NCI-H2081 treated with DMSO at 0.1 percent for 48 hours (cell line): ENCODE data around the gene MYH7B.

Source experiments
- DNase-seq: peaks from one replicate; lab custom pipeline; 2025; lab: John Stamatoyannopoulos, UW

The MYH7B gene

GRCh38 chr20:34945315-34946077, 10.2 kb upstream of the MYH7B start:
- DNase-seq = no peak

- no peak for DNase-seq
These were observed 9.0 kb upstream of the MYH7B start for GRCh38 chr20:34946661-34947060.

DNA sequence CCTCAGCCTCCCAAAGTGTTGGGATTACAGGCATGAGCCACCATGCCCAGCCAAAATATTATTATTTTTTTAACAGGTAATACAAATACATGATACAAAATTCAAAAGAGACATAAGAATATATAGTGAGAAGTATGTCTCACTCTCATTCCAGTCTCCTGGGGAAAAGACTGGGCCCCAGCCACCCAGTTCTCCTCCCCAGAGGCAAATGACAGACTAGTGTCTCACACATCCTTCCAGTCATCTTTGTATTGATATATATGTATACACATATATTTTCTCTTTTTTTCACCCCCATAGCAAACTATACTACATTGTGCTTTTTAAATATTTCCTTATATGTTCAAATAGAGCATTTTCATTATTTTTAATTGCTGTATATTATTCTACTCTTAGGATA, 8.3 kb upstream of the MYH7B start:
- DNase-seq = no peak

DNA sequence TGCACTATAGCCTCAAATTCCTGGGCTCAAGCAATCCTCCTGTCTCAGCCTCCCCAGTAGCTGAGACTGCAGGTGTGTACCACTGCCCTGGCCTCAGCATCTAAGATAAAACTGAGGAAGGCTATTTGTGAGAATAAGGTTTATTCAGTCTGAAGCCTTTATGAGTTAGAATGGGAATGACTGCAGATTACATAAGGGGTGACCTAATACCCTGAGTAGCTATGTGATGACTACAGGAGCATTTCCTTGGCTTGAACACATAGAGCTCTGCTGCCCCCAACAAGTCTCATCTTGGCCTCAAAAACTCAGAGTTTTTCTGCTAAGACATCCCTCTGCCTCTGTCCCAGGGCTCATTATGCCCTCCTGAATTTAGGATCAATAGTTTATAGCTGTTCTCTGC, 7.6 kb upstream of the MYH7B start:
- DNase-seq = no peak

DNA sequence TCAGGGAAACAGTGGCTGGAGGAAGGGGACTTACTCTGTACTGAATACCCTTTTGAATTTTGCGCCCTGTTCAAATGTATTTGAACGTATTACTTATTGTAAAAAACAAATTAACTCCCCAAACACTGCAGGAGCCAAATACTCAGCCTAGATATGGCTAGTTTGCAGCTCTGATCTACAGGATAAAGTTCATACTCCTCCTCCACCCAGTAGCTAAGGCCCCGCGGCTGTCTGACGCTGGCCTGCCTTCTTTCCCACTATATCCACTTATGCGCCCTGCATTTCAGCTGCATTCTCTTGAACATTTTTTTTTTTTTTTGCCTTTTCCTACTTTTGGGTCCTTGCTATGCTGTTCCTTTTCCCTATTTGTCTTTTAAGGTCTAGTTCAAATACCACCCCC, 6.5 kb upstream of the MYH7B start:
- no peak for DNase-seq

- DNase-seq = peak; percentile 17
These were observed 4.4 kb upstream of the MYH7B start for GRCh38 chr20:34951252-34951651.

DNA sequence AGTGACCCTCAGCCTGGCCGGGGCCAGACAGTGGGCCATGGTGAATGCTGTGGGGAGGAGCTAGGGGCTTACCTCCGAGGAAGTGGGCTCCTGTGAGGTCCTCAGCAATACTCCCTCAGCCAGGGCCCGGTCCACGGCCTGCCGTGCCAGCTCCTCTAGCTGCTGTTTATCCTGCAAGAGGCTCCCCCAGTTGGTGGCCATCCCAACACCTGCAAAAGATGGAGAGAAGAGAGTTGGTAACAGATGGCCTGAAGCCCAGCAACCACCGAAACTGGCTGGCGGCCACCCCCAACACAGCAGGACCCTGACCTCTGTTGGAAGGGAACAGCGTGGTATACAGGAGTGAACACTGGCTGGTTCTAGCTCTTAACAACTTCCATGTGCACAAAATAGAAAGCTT, 4.0 kb upstream of the MYH7B start:
- DNase-seq = peak; percentile 65

DNA sequence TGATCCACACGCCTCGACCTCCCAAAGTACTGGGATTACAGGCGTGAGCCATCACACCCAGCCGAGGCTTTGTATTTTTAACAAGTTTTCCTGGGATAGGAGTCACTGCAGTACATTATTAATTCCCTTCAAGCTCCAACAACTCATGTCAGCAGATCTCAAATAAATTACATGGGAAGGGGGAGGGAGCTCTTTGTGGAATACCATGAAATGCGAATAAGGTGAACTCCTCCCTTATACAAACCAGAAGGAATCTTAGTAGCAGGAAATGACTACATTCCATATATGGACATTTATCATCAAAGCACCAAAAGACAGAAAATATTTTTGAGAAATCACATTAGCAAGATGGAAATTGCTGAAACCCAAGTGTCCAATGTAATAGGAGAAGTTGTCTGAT, 3.0 kb upstream of the MYH7B start:
- DNase-seq = no peak

DNA sequence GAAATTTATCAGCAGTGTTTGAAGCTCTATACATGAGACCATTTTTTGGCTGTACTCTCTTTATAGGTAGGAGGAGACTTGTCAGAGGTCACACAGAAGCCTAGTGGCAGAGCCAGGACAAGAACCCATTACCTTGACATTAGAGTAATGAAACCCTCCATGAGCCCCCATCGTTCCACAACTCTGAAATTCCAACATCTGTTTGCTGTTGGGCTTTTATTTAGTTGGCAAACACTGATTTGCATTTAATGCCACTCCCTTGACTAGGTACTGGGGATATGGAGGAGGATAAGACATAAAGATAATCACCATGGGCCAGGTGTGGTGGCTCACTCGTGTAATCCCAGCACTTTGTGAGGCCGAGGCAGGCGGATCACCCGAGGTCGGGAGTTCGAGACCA, 1.7 kb upstream of the MYH7B start:
- no peak for DNase-seq

GRCh38 chr20:34954904-34955230, 801 bp upstream of the MYH7B start:
- no peak for DNase-seq

- no peak for DNase-seq
These were observed 382 bp downstream of the MYH7B start for GRCh38 chr20:34956041-34956458.

GRCh38 chr20:34956751-34957472, 1.2 kb downstream of the MYH7B start:
- DNase-seq = no peak

GRCh38 chr20:34964486-34964885, 8.8 kb downstream of the MYH7B start:
- DNase-seq = no peak

GRCh38 chr20:34965051-34965450, 9.4 kb downstream of the MYH7B start:
- DNase-seq = no peak

GRCh38 chr20:34967421-34967820, 11.8 kb downstream of the MYH7B start:
- DNase-seq = no peak

DNA sequence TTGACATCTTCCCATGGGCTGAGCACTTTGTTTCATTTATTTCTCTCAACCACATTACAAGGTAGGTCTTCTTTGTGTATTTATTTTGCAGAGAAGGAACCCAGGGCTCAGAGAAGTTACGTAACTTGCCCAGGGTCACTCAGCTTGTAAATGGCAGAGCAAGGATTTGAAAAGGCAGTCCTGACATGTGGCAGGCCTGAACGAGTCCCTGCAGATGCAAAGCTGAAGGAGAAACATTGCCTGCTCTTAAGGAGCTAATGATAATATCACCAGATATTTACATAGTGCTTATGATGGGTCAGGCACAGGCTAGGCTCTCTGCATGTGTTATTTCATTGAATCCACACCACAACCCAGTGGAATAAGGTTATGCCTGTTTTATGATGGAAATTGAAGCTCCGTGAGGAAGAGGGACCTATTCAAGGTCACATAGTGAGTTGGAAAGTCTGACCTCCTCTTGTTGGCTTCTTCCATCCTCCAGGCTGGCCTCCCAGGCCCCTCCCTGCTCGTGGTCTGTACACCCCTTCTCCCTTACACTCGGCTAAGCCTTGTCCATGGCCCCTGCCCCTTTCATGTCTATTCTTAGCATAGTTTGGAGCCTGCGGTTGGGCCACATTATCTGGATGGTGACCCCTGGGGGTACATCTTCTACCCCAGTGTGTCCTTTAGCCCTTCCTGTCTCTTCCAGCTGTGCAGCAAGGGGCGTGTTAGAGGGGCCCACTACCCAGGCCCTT, 12.5 kb downstream of the MYH7B start:
- no peak for DNase-seq

- DNase-seq = no peak
These were observed 14.6 kb downstream of the MYH7B start for GRCh38 chr20:34970193-34970840.

DNA sequence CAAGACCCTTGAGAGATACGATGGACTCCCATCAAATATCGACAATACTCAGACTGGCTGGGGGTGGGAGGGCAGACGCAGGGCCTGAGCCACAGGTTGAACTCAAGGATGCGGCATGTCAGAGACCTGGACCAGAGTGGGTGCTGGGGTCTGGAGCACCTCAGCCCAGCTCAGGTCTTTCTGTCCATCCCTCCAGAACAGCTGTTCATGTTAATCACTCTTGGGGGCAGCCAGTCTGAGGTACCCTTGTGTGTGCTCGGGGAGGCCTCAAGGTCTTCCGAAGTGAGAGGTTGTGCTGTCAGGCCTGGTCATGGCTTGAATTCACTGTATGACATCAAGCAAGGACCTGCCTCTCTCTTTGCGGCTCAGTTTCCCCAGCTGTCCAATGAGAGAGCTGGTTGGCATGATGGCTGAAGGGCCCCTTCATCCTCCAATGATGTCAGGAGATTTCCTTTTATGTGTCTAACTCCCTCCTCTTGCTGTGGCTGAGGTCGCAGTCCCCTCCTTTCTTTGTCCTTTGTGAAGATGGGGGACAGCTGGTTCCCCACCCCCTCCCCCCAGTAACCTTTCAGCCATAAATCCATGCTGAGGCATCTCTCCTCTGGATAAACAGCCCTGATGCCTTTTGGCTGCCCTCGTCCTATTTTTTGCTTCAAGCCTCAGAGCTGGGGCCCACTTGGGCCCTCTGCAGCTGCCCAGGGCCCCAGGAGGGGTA, 15.3 kb downstream of the MYH7B start:
- no peak for DNase-seq

DNA sequence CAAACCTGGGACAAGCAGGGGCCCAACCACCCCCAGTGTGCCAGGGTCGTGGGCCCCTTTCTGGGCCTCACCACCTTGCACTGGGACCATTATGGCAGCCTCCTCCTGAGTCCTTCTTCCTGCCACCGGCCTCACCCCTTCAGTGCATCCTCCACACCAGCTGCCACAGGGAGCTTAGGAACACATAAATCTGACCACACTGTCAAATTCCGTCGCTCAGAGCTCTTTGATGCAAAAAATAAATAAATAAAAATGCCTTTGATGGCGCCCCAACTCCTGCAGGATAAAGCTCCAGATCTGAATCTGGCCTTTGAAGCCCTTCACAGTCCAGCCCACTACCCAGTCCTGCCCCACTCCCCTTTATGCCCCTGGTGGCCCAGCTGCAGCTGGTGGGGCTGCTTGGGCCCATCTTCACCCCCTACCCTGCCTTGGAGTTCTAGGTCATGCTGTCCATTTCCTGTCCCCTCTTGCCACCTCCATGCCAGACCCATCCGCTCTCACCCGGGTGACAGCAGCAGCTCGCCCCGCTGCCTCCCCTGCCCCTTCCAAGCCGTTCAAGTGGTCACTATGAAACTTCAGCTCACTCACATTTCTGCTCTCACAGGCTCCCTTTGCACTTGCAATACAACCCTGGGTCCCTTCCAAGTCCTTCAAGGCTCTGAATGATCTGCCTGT, 16.0 kb downstream of the MYH7B start:
- DNase-seq = no peak

DNA sequence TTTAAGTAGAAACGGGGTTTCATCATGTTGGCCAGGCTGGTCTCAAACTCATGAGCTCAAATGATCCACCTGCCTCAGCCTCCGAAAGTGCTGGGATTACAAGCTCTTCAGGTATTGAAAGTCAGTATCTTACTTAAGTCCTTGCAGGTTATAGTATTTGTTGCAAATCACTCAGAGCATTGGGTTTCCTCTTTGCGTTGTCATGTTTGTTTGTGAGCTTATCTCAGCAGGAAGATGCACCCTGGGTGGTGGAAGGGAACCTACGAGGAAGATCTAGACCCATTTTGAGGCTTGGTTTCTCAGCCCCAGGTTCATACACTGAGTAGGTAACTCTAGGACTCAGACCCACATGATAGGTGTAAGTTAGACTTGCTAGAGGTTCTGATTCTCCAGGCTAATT, 18.6 kb downstream of the MYH7B start:
- DNase-seq = no peak

DNA sequence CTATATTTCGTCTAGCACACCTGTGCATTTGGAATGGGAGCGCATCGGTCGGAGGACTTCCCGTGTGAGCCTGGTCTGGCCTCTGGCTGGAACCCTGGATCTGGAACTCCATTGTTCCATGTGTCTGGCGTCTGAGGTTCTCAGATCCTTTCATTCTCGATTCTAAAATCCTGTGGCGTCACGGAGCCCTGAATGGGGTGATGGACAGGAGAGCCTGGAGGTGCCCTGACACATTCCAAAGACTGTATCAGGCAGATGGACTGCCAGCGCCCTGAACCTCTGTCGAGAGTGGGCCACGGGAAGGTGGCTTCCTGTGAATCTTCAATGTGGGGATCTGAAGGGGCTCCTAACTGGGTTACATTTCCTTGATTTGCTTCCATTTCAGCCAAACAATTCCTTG, 20.6 kb downstream of the MYH7B start:
- no peak for DNase-seq
